HEK293T (cell line): ENCODE results near the gene AFAP1L2.

Experiments used
- ARNT ChIP-seq: fragments of 450-650 bp; IDR thresholded peaks from 2 replicates; pipeline ENCODE4 v1.6.1; 2017; ENCODE audit warnings: mild to moderate bottlenecking
- BHLHE40 ChIP-seq: fragments of 450-650 bp; IDR thresholded peaks from 2 replicates; pipeline ENCODE4 v1.6.1; 2016; ENCODE audit warnings: mild to moderate bottlenecking, moderate library complexity, borderline replicate concordance
- CTBP1 ChIP-seq: fragments of 450-650 bp; IDR thresholded peaks from 2 replicates; pipeline ENCODE4 v1.6.1; 2016; ENCODE audit warnings: borderline replicate concordance
- ELF4 ChIP-seq: fragments of 450-650 bp; IDR thresholded peaks from 2 replicates; pipeline ENCODE4 v1.6.1; 2017; ENCODE audit warnings: antibody characterized with exemption
- FOXA1 ChIP-seq: fragments of 450-650 bp; IDR thresholded peaks from 2 replicates; pipeline ENCODE4 v1.6.1; 2016; ENCODE audit warnings: mild to moderate bottlenecking
- FOXK2 ChIP-seq: fragments of 450-650 bp; IDR thresholded peaks from 2 replicates; pipeline ENCODE4 v1.6.1; 2016; ENCODE audit warnings: mild to moderate bottlenecking
- L3MBTL2 ChIP-seq: fragments of 450-650 bp; conservative IDR thresholded peaks from 2 replicates; pipeline ENCODE4 v1.6.1; 2016; ENCODE audit warnings: mild to moderate bottlenecking
- NFRKB ChIP-seq: fragments of 450-650 bp; IDR thresholded peaks from 2 replicates; pipeline ENCODE4 v1.6.1; 2016; ENCODE audit warnings: mild to moderate bottlenecking, moderate library complexity
- TARDBP ChIP-seq: fragments of 450-650 bp; IDR thresholded peaks from 2 replicates; pipeline ENCODE4 v1.6.1; 2016
- ZNF384 ChIP-seq: fragments of 450-650 bp; IDR thresholded peaks from 2 replicates; pipeline ENCODE4 v1.6.1; 2016

GRCh38 chr10:114265392-114266053 lies 138.8 kb downstream of the AFAP1L2 start:
- TF ChIP-seq CTBP1 = no peak
- no peak for TF ChIP-seq L3MBTL2
- TF ChIP-seq BHLHE40 = no peak
- no peak for TF ChIP-seq ZNF384
- no peak for TF ChIP-seq FOXA1
- no peak for TF ChIP-seq ELF4
- TF ChIP-seq FOXK2 = no peak
- TF ChIP-seq ARNT = no peak
- no peak for TF ChIP-seq TARDBP
- TF ChIP-seq NFRKB = no peak
